Measurements from ENCODE around the gene RIIAD1.
A peak's percentile ranks its signal among the peaks of the same experiment; 100 is the strongest.

Gene RIIAD1

DNA sequence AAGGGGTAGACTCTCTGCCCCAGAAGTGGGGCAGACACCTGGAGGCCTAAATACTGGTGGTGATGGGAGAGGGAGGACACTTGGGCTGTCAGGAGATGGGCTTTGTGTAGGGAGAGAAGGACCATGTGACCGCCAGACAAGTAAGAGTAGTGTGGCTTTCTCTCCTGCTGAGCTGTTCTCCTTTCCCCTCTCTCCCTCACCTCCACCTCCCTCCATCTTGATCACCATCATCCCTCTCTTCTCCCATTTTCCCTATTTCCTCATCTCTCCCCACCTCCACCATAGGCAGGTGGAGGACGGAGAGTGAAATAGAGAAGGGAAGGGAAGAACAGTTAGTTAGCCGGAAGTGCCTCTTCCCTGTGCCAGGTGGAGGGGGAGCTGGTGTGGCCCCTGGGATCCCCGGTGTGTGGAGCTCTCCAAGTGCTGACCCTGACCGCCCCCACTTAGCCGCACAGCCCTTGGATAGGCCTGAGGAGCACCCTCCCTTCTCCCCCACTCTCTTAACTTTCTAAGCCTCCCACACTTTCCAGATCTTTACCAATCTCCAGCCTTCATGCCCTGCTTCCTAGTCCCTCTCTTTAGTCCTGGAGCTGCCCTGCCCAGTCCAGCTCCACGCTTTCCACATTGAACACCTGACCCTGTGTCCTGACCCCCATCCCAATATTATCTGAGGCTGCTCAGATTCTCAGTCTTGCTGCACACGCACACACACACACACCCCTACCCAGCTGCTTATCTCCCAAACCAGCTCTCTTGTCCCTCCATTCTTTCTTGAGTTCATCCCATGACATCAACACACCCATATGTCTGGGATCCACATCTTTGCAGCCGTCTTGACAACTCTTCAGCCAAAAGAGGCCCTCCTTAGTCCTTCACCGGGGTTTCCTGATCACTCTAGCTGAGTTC lies 6.2 kb upstream of the RIIAD1 start:
- TF ChIP-seq, protein P1, sequence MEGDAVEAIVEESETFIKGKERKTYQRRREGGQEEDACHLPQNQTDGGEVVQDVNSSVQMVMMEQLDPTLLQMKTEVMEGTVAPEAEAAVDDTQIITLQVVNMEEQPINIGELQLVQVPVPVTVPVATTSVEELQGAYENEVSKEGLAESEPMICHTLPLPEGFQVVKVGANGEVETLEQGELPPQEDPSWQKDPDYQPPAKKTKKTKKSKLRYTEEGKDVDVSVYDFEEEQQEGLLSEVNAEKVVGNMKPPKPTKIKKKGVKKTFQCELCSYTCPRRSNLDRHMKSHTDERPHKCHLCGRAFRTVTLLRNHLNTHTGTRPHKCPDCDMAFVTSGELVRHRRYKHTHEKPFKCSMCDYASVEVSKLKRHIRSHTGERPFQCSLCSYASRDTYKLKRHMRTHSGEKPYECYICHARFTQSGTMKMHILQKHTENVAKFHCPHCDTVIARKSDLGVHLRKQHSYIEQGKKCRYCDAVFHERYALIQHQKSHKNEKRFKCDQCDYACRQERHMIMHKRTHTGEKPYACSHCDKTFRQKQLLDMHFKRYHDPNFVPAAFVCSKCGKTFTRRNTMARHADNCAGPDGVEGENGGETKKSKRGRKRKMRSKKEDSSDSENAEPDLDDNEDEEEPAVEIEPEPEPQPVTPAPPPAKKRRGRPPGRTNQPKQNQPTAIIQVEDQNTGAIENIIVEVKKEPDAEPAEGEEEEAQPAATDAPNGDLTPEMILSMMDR (IDR thresholded peaks at IDR 0.05; ENCODE audit: borderline replicate concordance, control extremely low read depth, extremely low read depth, insufficient read depth, missing control alignments) = no peak
- in situ Hi-C loops (cut with MboI; ENCODE audit: low sequenced_read_pairs, unreplicated experiment) = no loop called here
- DNase-seq (ENCODE audit: low spot score) = no peak

DNA sequence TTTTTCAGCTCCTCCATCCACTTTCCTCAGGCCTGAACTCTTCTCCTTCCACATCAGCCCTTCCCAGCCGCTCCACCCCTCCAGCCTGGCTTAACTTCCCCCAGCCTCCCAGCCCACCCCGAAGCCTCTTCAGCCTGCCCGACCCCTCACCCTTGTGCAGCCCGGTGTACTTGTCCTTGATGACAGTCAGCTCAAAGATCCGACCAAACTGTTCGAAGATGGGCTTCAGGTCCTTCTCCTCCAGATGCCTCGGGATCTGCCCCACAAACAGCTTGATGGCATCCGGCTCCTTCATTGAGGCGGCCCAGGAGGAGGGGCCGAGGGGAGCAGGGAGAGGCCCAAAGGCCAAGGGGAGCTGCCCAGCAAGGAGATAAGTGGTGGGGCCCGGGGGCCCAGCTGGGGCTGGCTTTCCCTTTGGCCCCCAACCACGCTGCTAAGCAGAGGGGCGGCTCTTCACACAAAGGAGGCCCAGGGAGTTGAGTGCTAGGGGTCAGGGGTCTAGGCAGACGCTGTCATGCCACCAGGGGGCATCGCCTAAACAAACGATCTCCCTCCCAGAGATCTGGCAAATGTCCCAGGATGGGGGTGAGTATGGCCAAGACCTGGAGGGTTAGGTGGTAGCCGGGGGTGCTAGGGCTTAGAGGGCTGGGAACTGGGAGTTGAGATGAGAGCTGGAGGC lies 5.5 kb upstream of the RIIAD1 start:
- TF ChIP-seq, protein P1 (IDR thresholded peaks at IDR 0.05; ENCODE audit: borderline replicate concordance, control extremely low read depth, extremely low read depth, insufficient read depth, missing control alignments) = no peak
- in situ Hi-C loops (cut with MboI; ENCODE audit: low sequenced_read_pairs, unreplicated experiment) = no loop called here
- DNase-seq (ENCODE audit: low spot score) = no peak

DNA sequence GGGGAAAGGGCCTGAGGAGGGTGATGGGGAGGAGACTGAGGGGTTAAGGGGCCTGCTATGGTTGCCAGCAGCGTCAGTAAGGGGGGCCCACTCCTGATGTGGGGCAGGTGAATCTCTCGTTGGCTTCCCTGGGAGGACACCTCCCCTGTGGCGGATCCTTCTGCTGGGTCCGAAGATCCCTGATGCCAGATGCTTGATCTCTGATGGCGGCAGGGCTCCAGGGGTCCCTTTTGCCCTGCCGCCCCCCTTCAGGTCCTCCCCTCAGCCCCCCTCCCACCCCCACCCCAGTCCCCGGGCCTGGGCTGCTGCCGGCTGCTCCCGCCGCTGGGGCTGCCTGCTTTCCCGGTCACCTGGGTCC lies 4.9 kb upstream of the RIIAD1 start:
- in situ Hi-C loops (cut with MboI; ENCODE audit: low sequenced_read_pairs, unreplicated experiment) = no loop called here
- TF ChIP-seq, protein P1 (IDR thresholded peaks at IDR 0.05; ENCODE audit: borderline replicate concordance, control extremely low read depth, extremely low read depth, insufficient read depth, missing control alignments) = no peak
- no peak for DNase-seq (ENCODE audit: low spot score)

DNA sequence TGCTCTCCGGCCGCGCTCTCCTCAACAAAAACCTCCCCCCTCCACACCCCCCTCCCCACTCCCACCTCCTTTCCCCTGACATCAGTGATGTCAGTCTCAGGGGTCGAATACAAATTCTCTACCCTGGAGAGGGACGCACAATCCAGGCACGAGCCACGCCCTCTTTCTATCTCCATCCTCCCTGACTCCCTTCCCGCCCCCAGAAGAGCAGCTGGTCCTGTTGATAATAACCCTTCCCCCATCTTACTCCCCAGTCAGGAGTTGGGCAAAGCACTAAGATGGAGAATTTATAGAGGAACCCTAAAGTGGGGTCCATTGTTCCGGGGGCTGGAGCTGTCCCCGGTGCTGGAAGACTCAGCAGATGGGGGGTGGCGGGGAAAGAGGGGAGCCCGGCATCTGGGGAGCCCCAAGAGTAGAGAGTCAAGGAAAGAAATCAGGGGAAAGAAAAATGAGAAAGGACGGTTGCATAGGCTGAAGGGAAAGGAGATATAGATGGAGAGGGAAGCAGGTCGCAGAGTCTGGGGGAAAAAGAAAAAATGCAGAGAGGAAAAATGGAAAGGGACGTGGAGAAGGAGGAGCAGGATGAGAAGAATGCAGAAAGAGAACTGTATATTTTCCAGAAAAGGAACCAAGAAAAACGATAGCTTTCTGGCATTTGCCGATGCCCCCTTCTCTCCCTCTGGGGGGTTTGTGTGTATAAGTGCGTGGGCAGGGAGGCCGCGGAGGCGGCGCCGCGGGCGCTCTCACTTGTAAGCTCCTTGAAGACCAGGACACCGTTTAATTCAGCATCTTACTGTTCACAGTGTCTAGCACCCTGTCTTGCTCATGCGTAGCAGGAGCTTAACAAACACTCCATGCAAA lies 4.3 kb upstream of the RIIAD1 start, which contains the start of gene CELF3:
Gene CELF3, minus strand, starts transcription at position 33 of the 861 bp plus-strand sequence. CDS start 783 bp downstream, outside the sequence.
- peak; percentile 60 for DNase-seq (ENCODE audit: low spot score)
- TF ChIP-seq, protein P1 (IDR thresholded peaks at IDR 0.05; ENCODE audit: borderline replicate concordance, control extremely low read depth, extremely low read depth, insufficient read depth, missing control alignments) = no peak
- in situ Hi-C loops (cut with MboI; ENCODE audit: low sequenced_read_pairs, unreplicated experiment) = no loop called here

DNA sequence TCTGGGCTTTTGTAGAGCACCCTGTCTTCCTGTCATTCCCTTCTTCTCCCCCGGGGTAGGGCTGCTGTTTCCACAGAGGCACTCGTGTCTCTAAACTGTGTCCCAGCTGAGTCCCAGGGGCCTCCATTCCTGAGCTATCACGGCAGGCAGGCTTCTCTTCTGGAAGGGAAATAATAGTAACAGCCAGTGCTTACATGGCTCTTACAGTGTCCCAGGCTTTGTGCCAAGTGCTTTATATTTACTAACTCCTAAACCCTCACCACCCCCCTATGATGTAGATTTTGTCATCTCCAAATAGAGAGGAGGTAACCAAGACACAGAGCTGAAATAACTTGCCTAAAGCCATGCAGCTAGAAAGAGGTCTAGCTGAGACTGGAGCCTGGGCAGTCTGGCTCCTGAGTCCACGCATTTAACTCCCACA lies 3.3 kb upstream of the RIIAD1 start:
- no peak for DNase-seq (ENCODE audit: low spot score)
- in situ Hi-C loops (cut with MboI; ENCODE audit: low sequenced_read_pairs, unreplicated experiment) = no loop called here
- TF ChIP-seq, protein P1 (IDR thresholded peaks at IDR 0.05; ENCODE audit: borderline replicate concordance, control extremely low read depth, extremely low read depth, insufficient read depth, missing control alignments) = no peak

DNA sequence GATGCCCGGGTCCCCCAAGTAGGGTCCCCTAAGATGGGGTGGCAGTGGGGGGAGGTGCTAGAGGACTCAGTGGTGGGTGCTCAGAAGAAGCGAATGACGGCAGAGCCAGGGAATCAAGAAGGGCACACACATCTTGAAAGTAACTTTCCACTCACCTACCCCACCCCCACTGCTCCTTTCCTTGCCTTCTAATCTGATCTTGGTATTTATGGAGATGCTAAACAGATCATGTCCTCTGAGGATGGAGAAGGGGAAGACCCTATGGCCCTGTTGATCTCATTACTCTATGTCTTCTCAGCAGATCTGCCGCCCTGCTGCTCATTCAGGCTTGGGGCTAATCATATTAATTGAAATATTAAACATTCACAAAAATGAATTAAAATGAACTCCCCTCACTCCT lies 2.7 kb upstream of the RIIAD1 start:
- TF ChIP-seq, protein P1 (IDR thresholded peaks at IDR 0.05; ENCODE audit: borderline replicate concordance, control extremely low read depth, extremely low read depth, insufficient read depth, missing control alignments) = no peak
- in situ Hi-C loops (cut with MboI; ENCODE audit: low sequenced_read_pairs, unreplicated experiment) = no loop called here
- no peak for DNase-seq (ENCODE audit: low spot score)

All from GM13976 (cell line).